HG03103 (cell line): ENCODE data around the gene OTOP1.
"Not testable (repeated sequence)": the region's sequence is repeated elsewhere in the genome, so short reads cannot be mapped to it uniquely, and the experiment has no call there.

Experiments
- ATAC-seq: cut with Tn5 transposase; IDR thresholded peaks from one replicate; pipeline ENCODE4 v1.9.1; 2021; ENCODE audit warnings: low read depth; ENCODE audit not compliant: unreplicated experiment

The OTOP1 gene

DNA sequence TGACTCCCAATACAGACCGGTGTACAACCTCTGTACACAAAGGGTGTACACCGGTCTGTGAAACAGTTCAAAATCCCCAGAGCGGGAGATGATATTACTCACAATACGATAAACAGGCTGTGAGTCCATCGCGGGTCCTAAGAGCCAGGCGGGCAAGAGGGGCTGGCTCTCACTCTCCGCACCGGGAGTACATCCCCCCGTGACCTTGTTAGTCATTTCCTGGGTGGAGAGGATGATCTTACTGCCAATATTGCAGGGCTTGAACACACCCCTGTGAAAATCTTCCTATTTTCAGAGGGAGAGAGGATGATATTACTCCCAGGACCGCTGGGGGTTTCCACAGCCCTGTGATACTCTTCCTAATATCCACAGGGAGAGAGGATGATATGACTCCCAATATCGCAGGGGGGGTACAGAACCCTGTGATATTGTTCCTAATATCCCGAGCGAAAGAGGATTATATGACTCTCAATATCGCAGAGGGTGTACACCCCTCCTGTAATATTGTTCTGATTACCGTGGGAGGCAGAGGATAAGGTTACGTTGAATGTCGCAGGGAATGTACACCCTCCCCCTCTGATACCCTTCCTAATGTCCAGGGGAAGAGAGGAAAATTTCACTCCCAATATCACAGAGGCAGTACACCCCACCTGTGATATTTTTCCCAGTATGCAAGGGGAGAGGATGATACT is 60.9 kb downstream of the OTOP1 start:
- ATAC-seq, result not testable (repeated sequence)

DNA sequence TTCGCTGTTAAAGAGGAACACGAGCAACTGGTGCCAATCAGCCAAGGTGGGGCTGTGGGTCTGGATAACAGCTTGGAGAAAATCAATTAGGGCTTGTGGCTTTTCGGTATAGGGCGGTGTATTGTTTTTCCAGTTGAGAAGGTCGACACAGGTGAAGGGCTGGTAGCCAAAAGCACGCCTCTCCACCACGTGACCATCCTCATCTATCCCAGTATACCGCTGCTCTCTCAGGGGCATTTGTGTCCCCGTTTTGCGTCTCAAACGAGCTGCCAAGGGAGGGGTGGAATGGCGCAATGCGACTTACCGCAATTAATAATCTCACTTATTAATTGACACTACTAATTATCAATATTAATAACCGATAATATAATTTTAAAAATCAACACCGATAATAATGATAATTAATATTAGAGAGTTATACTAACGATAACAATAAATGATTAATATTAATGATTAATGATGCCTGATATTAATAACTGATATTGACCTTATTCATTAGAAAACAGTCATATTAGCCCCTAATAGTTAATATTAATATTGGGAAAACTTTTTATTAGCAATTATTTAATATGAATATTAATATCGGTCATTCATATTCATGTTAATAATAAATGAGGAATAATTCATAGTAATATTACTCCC is 62.1 kb downstream of the OTOP1 start:
- not testable (repeated sequence) for ATAC-seq

GRCh38 chr4:4162186-4162585 is 64.5 kb downstream of the OTOP1 start:
- not testable (repeated sequence) for ATAC-seq

DNA sequence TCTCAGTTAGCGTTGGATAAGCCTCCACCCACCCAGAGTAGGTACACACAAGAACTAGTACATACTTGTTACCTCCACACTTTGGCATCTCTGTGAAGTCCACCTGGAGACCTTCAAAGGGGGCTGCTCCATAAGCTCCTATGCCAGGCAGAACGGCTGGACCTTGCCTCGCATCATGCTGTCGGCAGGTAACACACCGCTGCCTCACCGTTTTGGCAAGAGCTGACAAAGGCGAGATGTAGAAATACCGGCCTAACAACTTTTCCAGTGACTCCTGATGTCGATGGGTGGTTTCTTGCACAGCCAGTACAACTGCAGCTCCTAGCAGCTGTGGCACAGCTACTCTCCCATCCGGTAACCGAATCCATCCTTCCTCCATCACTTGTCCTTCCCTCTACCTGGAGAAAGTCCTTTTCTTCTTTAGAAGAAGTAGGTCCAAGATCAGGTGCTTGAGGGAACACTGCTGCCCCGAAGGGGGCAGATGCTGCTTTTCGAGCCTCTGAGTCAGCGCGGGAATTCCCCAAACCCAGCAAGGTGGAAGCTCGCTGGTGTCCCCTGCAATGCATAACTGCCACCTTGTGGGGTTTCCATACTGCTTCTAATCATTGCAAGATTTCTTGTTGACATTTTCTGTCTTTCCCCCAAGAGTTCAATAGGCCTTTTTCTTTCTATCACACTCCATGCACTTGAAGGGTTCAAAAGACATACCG is 65.6 kb downstream of the OTOP1 start:
- not testable (repeated sequence) for ATAC-seq

DNA sequence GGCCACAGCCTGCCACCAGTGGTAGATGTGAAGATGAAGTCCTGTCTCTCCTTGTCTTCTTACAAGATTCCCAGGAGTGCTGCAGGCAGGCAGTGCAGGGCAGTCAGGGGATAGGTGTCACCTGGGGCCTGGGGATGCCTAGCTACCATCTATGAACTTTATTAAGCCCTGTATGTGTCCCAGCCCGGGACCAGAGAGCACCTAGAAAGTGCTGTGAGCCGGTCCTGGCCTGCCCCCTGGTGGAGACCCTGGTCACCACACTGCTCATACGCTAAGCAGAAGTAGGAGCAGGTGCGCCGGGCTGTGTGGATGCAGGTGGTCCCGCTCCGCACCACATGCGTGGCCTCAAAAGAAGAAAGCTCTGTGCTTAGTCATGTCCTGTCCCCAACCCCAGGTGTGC is 81.1 kb downstream of the OTOP1 start:
- ATAC-seq, result not testable (repeated sequence)

- not testable (repeated sequence) for ATAC-seq
Observed at GRCh38 chr4:4143376-4143775, 83.4 kb downstream of the OTOP1 start.

- ATAC-seq, result not testable (repeated sequence)
Observed at GRCh38 chr4:4142679-4143078, 84.0 kb downstream of the OTOP1 start.

- ATAC-seq, result not testable (repeated sequence)
Observed at GRCh38 chr4:4141186-4141585, 85.5 kb downstream of the OTOP1 start.
